ENCODE results near the gene CLSTN2.

GRCh38 chr3:139945942-139946341, 11.0 kb downstream of the CLSTN2 start:
- TF ChIP-seq SRF (IDR thresholded peaks at IDR 0.05; ENCODE audit: low read depth) = no peak
- TF ChIP-seq, protein P1, sequence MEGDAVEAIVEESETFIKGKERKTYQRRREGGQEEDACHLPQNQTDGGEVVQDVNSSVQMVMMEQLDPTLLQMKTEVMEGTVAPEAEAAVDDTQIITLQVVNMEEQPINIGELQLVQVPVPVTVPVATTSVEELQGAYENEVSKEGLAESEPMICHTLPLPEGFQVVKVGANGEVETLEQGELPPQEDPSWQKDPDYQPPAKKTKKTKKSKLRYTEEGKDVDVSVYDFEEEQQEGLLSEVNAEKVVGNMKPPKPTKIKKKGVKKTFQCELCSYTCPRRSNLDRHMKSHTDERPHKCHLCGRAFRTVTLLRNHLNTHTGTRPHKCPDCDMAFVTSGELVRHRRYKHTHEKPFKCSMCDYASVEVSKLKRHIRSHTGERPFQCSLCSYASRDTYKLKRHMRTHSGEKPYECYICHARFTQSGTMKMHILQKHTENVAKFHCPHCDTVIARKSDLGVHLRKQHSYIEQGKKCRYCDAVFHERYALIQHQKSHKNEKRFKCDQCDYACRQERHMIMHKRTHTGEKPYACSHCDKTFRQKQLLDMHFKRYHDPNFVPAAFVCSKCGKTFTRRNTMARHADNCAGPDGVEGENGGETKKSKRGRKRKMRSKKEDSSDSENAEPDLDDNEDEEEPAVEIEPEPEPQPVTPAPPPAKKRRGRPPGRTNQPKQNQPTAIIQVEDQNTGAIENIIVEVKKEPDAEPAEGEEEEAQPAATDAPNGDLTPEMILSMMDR (IDR thresholded peaks at IDR 0.05 in 2 of 3, conservative IDR thresholded peaks at IDR 0.05 in 1 of 3; ENCODE audit: borderline replicate concordance in 1 of 3, insufficient read depth in 1 of 3, low read depth in 2 of 3, low read length in 2 of 3) = no peak
- TF ChIP-seq FOSL1 (IDR thresholded peaks at IDR 0.05; ENCODE audit: low read depth) = no peak
- no peak for TF ChIP-seq EZH2 (IDR thresholded peaks at IDR 0.05)
- TF ChIP-seq ZBTB33 (IDR thresholded peaks at IDR 0.05; ENCODE audit: extremely low read depth, insufficient replicate concordance, low read length) = no peak
- TF ChIP-seq CEBPB (IDR thresholded peaks at IDR 0.05; ENCODE audit: low read depth) = no peak
- TF ChIP-seq YY1 (IDR thresholded peaks at IDR 0.05; ENCODE audit: extremely low read depth, insufficient replicate concordance, low read depth, low read length) = no peak
- no peak for TF ChIP-seq POLR2AphosphoS5 (IDR thresholded peaks at IDR 0.05; ENCODE audit: low read depth, low read length)
- TF ChIP-seq RAD21 (IDR thresholded peaks at IDR 0.05; ENCODE audit: low read depth) = no peak
- TF ChIP-seq, protein P2, sequence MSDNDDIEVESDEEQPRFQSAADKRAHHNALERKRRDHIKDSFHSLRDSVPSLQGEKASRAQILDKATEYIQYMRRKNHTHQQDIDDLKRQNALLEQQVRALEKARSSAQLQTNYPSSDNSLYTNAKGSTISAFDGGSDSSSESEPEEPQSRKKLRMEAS (IDR thresholded peaks at IDR 0.05) = no peak
- TF ChIP-seq SP1 (IDR thresholded peaks at IDR 0.05; ENCODE audit: low read depth) = no peak
- TF ChIP-seq REST (IDR thresholded peaks at IDR 0.05; ENCODE audit: low read depth) = no peak
- TF ChIP-seq POLR2A (IDR thresholded peaks at IDR 0.05; ENCODE audit: borderline replicate concordance, extremely low read depth, insufficient read depth, insufficient read length) = no peak
- no peak for TF ChIP-seq ZFX (IDR thresholded peaks at IDR 0.05)

All from HCT116 (cell line).